ENCODE results near the gene NPY1R.

The NPY1R gene

DNA sequence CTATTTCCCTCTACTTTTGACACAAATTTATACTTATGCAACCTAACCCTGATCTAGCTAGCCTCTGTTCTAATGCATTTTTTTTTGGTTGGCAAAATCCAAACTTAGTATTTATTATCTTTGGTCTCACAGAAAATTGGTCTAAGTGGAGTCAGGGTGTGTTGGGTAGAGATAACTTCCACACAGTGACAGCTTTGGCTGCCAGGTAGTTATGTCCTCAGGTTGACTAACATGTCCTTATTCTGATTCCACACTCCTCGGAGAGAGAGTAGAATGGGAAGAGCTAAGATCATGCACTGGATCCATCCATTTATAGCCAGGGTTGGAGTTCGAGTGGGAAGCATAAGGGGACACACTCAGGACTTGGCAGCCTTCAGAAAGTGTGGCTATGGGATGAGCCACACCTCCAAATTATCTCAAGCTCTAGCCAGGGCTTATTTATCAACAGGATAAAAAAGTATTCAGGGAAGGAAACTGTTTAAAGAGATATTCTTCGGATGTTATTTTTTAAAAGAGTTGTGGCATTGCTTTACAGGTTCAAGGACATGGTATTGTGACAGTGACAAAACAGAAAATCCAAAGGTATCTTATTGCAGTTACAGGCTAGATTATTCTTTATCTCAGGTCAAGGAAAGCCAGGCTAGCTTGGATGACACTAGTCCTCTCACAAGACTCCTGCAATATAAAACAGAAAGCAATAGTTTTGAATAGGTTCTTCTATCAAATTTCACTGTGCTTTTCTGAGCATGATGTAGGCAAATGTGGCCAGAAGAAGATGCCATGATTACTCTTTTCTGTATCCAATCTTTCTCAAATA, 51.5 kb downstream of the NPY1R start:
- Histone ChIP-seq H3F3A (ENCODE audit: insufficient read depth, low read length) (no peaks in the 10 kb centered on the region), H3K27me3 (replicated peaks; ENCODE audit: insufficient read depth, low read length) (no peaks in the 10 kb centered on the region), H3K79me2 (ENCODE audit: low read length) (no peaks in the 10 kb centered on the region), H3K4me2 (ENCODE audit: low read depth, low read length) (no peak overlapping the region), H3K9me3 (replicated peaks; ENCODE audit: insufficient read depth, low read length) (no peaks in the 10 kb centered on the region), H3K9ac (ENCODE audit: low read length) (no peak overlapping the region), H3K27ac (ENCODE audit: low read length) (no peak overlapping the region), H3K9me2 (replicated peaks; ENCODE audit: insufficient read depth, low read length) (no peaks in the 10 kb centered on the region; the same call in 1 of the 2 replicates), H4K20me1 (ENCODE audit: insufficient read depth, low read length) (no peaks in the 10 kb centered on the region), H2AFZ (ENCODE audit: low read length) (no peak overlapping the region), H3K36me3 (replicated peaks; ENCODE audit: insufficient read depth, low read length) (no peaks in the 10 kb centered on the region), H3K4me1 (ENCODE audit: low read length) (no peaks in the 10 kb centered on the region), H3K4me3 (ENCODE audit: low read length) (no peak overlapping the region)
- TF ChIP-seq, protein P1, sequence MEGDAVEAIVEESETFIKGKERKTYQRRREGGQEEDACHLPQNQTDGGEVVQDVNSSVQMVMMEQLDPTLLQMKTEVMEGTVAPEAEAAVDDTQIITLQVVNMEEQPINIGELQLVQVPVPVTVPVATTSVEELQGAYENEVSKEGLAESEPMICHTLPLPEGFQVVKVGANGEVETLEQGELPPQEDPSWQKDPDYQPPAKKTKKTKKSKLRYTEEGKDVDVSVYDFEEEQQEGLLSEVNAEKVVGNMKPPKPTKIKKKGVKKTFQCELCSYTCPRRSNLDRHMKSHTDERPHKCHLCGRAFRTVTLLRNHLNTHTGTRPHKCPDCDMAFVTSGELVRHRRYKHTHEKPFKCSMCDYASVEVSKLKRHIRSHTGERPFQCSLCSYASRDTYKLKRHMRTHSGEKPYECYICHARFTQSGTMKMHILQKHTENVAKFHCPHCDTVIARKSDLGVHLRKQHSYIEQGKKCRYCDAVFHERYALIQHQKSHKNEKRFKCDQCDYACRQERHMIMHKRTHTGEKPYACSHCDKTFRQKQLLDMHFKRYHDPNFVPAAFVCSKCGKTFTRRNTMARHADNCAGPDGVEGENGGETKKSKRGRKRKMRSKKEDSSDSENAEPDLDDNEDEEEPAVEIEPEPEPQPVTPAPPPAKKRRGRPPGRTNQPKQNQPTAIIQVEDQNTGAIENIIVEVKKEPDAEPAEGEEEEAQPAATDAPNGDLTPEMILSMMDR (IDR thresholded peaks at IDR 0.05; ENCODE audit: low read length): no peak
- no peak for TF ChIP-seq EZH2phosphoT487 (IDR thresholded peaks at IDR 0.05; ENCODE audit: low read length)
- no peak for TF ChIP-seq EZH2 (optimal IDR thresholded peaks at IDR 0.05; ENCODE audit: low read depth, low read length)
- DNase-seq: no peak

GRCh38 chr4:163279713-163280112, 52.7 kb downstream of the NPY1R start:
- no peak for DNase-seq
- Histone ChIP-seq H3K4me1 (ENCODE audit: low read length) (no peaks in the 10 kb centered on the region), H3K27ac (ENCODE audit: low read length) (no peak overlapping the region), H3K36me3 (replicated peaks; ENCODE audit: insufficient read depth, low read length) (no peaks in the 10 kb centered on the region), H3F3A (ENCODE audit: insufficient read depth, low read length) (no peaks in the 10 kb centered on the region), H2AFZ (ENCODE audit: low read length) (no peak overlapping the region), H3K27me3 (replicated peaks; ENCODE audit: insufficient read depth, low read length) (no peaks in the 10 kb centered on the region), H3K4me2 (ENCODE audit: low read depth, low read length) (no peak overlapping the region), H4K20me1 (ENCODE audit: insufficient read depth, low read length) (no peaks in the 10 kb centered on the region), H3K4me3 (ENCODE audit: low read length) (no peak overlapping the region), H3K9ac (ENCODE audit: low read length) (no peak overlapping the region), H3K9me2 (replicated peaks; ENCODE audit: insufficient read depth, low read length) (no peaks in the 10 kb centered on the region; the same call in 1 of the 2 replicates), H3K79me2 (ENCODE audit: low read length) (no peaks in the 10 kb centered on the region), H3K9me3 (replicated peaks; ENCODE audit: insufficient read depth, low read length) (no peaks in the 10 kb centered on the region)
- TF ChIP-seq, protein P1 (IDR thresholded peaks at IDR 0.05; ENCODE audit: low read length): no peak
- TF ChIP-seq EZH2phosphoT487 (IDR thresholded peaks at IDR 0.05; ENCODE audit: low read length) (no peak), EZH2 (optimal IDR thresholded peaks at IDR 0.05; ENCODE audit: low read depth, low read length) (no peak)

DNA sequence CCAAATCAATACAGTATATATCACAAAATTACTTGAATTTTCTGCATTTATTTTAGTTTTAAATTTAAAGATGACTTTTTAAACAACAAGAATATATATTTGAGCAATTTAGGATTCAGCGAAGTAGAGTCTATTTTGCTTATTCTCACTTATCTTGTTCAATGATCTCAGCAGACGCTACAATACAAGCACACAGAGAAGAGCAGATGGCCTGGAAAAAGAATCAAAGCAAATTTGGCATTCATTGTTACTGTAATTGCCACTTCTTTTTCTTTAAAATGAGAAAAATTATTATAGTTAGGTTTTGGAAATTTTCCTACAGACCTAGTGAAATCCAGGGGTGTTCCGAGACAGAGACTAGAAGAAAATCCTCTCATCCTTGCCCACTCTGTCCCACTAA, 57.5 kb downstream of the NPY1R start:
- no peaks in the 10 kb centered on the region for H3F3A ChIP-seq (ENCODE audit: insufficient read depth, low read length)
- no peak overlapping the region for H3K27ac ChIP-seq (ENCODE audit: low read length)
- H3K9ac ChIP-seq (ENCODE audit: low read length): no peak overlapping the region
- H3K9me3 ChIP-seq (replicated peaks; ENCODE audit: insufficient read depth, low read length): no peaks in the 10 kb centered on the region
- no peak overlapping the region for H3K4me3 ChIP-seq (ENCODE audit: low read length)
- H3K27me3 ChIP-seq (replicated peaks; ENCODE audit: insufficient read depth, low read length): no peaks in the 10 kb centered on the region
- no peaks in the 10 kb centered on the region for H3K79me2 ChIP-seq (ENCODE audit: low read length)
- TF ChIP-seq EZH2phosphoT487 (IDR thresholded peaks at IDR 0.05; ENCODE audit: low read length) (no peak), EZH2 (optimal IDR thresholded peaks at IDR 0.05; ENCODE audit: low read depth, low read length) (no peak)
- TF ChIP-seq, protein P1 (IDR thresholded peaks at IDR 0.05; ENCODE audit: low read length): no peak
- H3K9me2 ChIP-seq (replicated peaks; ENCODE audit: insufficient read depth, low read length): no peaks in the 10 kb centered on the region
- H4K20me1 ChIP-seq (ENCODE audit: insufficient read depth, low read length): no peaks in the 10 kb centered on the region
- no peak for DNase-seq
- H3K36me3 ChIP-seq (replicated peaks; ENCODE audit: insufficient read depth, low read length): no peaks in the 10 kb centered on the region
- H2AFZ ChIP-seq (ENCODE audit: low read length): no peak overlapping the region
- H3K4me2 ChIP-seq (ENCODE audit: low read depth, low read length): no peak overlapping the region
- H3K4me1 ChIP-seq (ENCODE audit: low read length): no peaks in the 10 kb centered on the region
